Tibial artery (tissue), 4 donors: ENCODE results near the gene TP53INP2.

ENCODE experiments used
- DNase-seq, 2 donors: peaks; one replicate each; pipeline ENCODE4 v3.0.0-alpha.2; 2019
- H3K27ac ChIP-seq, 2 donors: fragments of 200-600 bp; sonication (generic) in 1 of 2; 1 replicate in 1 of 2; 2 replicates in 1 of 2; pipeline ENCODE4 v1.5.1; 2018 to 2019; ENCODE audit warnings: mild to moderate bottlenecking in 1 of 2
- H3K27me3 ChIP-seq, 2 donors: fragments of 200-600 bp; sonication (generic) in 1 of 2; one replicate each; pipeline versions ENCODE4 v1.5.1 to v1.6.0; 2016 to 2019
- H3K36me3 ChIP-seq, 3 donors: fragments of 200-600 bp; sonication (generic) in 2 of 3; one replicate each; pipeline ENCODE4 v1.5.1; 2016 to 2019; ENCODE audit warnings: mild to moderate bottlenecking in 2 of 3
- H3K4me1 ChIP-seq, 4 donors: fragments of 200-600 bp; sonication (generic) in 2 of 4; 1 replicate in 3 of 4; 2 replicates in 1 of 4; pipeline ENCODE4 v1.5.1; 2016 to 2019
- H3K4me3 ChIP-seq, 2 donors: fragments of 200-600 bp; sonication (generic) in 1 of 2; 1 replicate in 1 of 2; 2 replicates in 1 of 2; pipeline ENCODE4 v1.5.1; 2018 to 2019; ENCODE audit warnings: mild to moderate bottlenecking in 2 of 2
- H3K9me3 ChIP-seq, 3 donors: fragments of 200-600 bp; sonication (generic) in 1 of 3; one replicate each; pipeline ENCODE4 v1.5.1; 2016 to 2019
- CTCF ChIP-seq, 2 experiments: fragments of 200-600 bp in 1 of 2; fragments of 450-650 bp in 1 of 2; IDR thresholded peaks; one replicate each; pipeline ENCODE4 v1.5.1; 2017 to 2019; ENCODE audit warnings: antibody characterized with exemption in 2 of 2, mild to moderate bottlenecking in 1 of 2, moderate library complexity in 1 of 2
- intact Hi-C: fragments of 100-400 bp; cut with DNase I; formaldehyde crosslinking; loops from one replicate; pipeline ENCODE4 v1.15.0; 2023; ENCODE audit warnings: low total_unique reads

Gene TP53INP2

GRCh38 chr20:34751453-34751852 lies 47.3 kb downstream of the TP53INP2 start:
- Histone ChIP-seq H3K27me3 (no peaks in the 10 kb centered on the region), H3K36me3 (peaks cover 41 to 88% (median 60%) of the 10 kb centered on the region in 3 donors), H3K27ac (no peak overlapping the region), H3K9me3 (no peaks in the 10 kb centered on the region), H3K4me3 (no peak overlapping the region), H3K4me1 (no peaks in the 10 kb centered on the region)
- TF ChIP-seq CTCF (IDR thresholded peaks at IDR 0.05): no peak
- intact Hi-C loops: no loop called here
- no peak for DNase-seq

GRCh38 chr20:34753706-34754461 lies 49.7 kb downstream of the TP53INP2 start:
- no peak overlapping the region for H3K4me3 ChIP-seq
- intact Hi-C loops: no loop called here
- no peaks in the 10 kb centered on the region for H3K4me1 ChIP-seq
- peaks cover 58 to 94% (median 67%) of the 10 kb centered on the region in 3 donors for H3K36me3 ChIP-seq
- no peak for TF ChIP-seq CTCF (IDR thresholded peaks at IDR 0.05)
- no peak overlapping the region for H3K27ac ChIP-seq
- no peaks in the 10 kb centered on the region for H3K9me3 ChIP-seq
- no peak for DNase-seq
- no peaks in the 10 kb centered on the region for H3K27me3 ChIP-seq

- DNase-seq: no peak
- no peak for TF ChIP-seq CTCF (IDR thresholded peaks at IDR 0.05)
- no peak overlapping the region for H3K27ac ChIP-seq
- H3K27me3 ChIP-seq: no peaks in the 10 kb centered on the region
- H3K4me1 ChIP-seq: no peaks in the 10 kb centered on the region
- no peak overlapping the region for H3K4me3 ChIP-seq
- H3K9me3 ChIP-seq: no peaks in the 10 kb centered on the region
- H3K36me3 ChIP-seq: peaks cover 56 to 94% (median 65%) of the 10 kb centered on the region in 3 donors
- intact Hi-C loops: no loop called here
These were observed 50.5 kb downstream of the TP53INP2 start for GRCh38 chr20:34754611-34755010.

- Histone ChIP-seq H3K27ac (no peak overlapping the region), H3K4me1 (no peaks in the 10 kb centered on the region), H3K9me3 (no peaks in the 10 kb centered on the region), H3K4me3 (no peak overlapping the region), H3K27me3 (no peaks in the 10 kb centered on the region), H3K36me3 (peaks cover 55 to 94% (median 64%) of the 10 kb centered on the region in 3 donors)
- intact Hi-C loops: no loop called here
- no peak for DNase-seq
- no peak for TF ChIP-seq CTCF (IDR thresholded peaks at IDR 0.05)
These were observed 51.2 kb downstream of the TP53INP2 start for GRCh38 chr20:34755367-34755766.

- DNase-seq: no peak
- intact Hi-C loops: no loop called here
- H3K27me3 ChIP-seq: no peaks in the 10 kb centered on the region
- H3K4me3 ChIP-seq: no peak overlapping the region
- H3K27ac ChIP-seq: no peak overlapping the region
- H3K4me1 ChIP-seq: no peaks in the 10 kb centered on the region
- no peaks in the 10 kb centered on the region for H3K9me3 ChIP-seq
- TF ChIP-seq CTCF (IDR thresholded peaks at IDR 0.05): no peak
- H3K36me3 ChIP-seq: peaks cover 67 to 86% (median 79%) of the 10 kb centered on the region in 3 donors
These were observed 57.9 kb downstream of the TP53INP2 start for GRCh38 chr20:34762031-34762555.
